Memory B cell (primary cell): ENCODE results near the gene SGMS1.

ENCODE experiments used
- ATAC-seq: fragments of 150-1000 bp; cut with Tn5 transposase; 2 replicates; pipeline ENCODE4 v1.10.0; 2021; ENCODE audit warnings: low read depth, mild to moderate bottlenecking, moderate library complexity
- DNase-seq, 2 donors: peaks; one replicate each; pipeline ENCODE4 v3.0.0; 2022; ENCODE audit warnings: low spot score in 2 of 2
- H3K27ac Mint-ChIP-seq: one replicate; pipeline ENCODE4 v1.8.0; 2022; ENCODE audit warnings: mild to moderate bottlenecking, moderate library complexity, mixed read lengths
- H3K27me3 Mint-ChIP-seq: one replicate; pipeline ENCODE4 v1.8.0; 2022; ENCODE audit warnings: mixed read lengths
- H3K36me3 Mint-ChIP-seq: one replicate; pipeline ENCODE4 v1.8.0; 2022; ENCODE audit warnings: mild to moderate bottlenecking, mixed read lengths
- H3K4me1 Mint-ChIP-seq: one replicate; pipeline ENCODE4 v1.8.0; 2022; ENCODE audit warnings: mixed read lengths
- H3K4me3 Mint-ChIP-seq: one replicate; pipeline ENCODE4 v1.8.0; 2022; ENCODE audit warnings: mild to moderate bottlenecking, moderate library complexity, mixed read lengths
- H3K9me3 Mint-ChIP-seq: one replicate; pipeline ENCODE4 v1.8.0; 2022; ENCODE audit warnings: mixed read lengths

SGMS1 gene

DNA sequence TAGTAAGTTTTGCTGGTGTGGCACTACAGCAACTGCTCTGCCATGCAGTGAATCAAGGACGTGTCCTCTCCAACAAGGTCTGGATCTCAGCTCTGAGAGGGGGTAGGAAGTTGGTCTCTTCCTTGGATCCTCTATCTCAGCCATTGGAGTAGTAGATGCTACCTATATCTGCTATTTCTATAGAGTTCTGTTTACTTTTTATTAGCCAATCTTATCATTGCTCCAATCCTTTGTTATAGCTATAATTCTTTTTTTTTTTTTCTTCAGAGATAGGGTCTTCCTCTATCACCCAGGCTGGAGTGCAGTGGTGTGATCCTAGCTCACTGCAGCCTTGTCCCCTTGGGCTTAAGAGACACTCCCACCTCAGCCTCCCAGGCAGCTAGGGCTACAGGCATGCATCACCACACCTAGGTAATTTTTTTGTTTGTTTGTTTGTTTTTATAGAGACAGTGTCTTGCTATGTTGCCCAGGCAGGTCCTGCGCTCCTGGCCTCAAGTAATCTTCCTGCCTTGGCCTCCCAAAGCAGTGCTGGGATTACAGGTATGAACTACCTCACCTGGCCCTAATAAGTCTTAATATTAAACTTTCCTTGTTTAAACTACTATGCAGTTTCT lies 217.2 kb downstream of the SGMS1 start:
- DNase-seq = no peak
- H3K4me1 Mint-ChIP-seq = peaks cover 10% of the 10 kb centered on the region
- H3K4me3 Mint-ChIP-seq = no peak overlapping the region
- H3K27me3 Mint-ChIP-seq = no peaks in the 10 kb centered on the region
- H3K27ac Mint-ChIP-seq = no peak overlapping the region
- ATAC-seq = no peak
- peaks cover 22% of the 10 kb centered on the region for H3K36me3 Mint-ChIP-seq
- H3K9me3 Mint-ChIP-seq = peaks cover 3% of the 10 kb centered on the region

DNA sequence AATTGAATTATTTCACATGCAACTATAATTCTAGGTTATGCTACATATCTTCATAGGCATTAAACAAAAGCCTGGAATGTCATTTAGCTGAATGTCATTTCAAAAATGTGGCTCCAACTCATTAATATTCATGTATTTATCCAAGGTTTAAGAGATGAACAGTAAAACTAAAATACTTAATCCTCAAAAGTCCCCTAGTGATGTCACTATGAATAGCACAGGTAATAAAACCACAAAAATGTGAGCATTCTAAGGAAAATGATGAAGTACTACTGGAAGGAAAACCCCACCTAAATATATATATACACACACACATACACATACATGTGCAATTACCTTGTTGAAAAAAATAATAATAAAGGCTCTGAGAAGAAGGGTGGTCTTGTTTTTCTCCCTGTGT lies 218.0 kb downstream of the SGMS1 start:
- H3K36me3 Mint-ChIP-seq = peaks cover 22% of the 10 kb centered on the region
- no peak overlapping the region for H3K4me3 Mint-ChIP-seq
- ATAC-seq (no peak), DNase-seq (no peak)
- no peak overlapping the region for H3K27ac Mint-ChIP-seq
- peaks cover 3% of the 10 kb centered on the region for H3K9me3 Mint-ChIP-seq
- peaks cover 13% of the 10 kb centered on the region for H3K4me1 Mint-ChIP-seq
- H3K27me3 Mint-ChIP-seq = no peaks in the 10 kb centered on the region

DNA sequence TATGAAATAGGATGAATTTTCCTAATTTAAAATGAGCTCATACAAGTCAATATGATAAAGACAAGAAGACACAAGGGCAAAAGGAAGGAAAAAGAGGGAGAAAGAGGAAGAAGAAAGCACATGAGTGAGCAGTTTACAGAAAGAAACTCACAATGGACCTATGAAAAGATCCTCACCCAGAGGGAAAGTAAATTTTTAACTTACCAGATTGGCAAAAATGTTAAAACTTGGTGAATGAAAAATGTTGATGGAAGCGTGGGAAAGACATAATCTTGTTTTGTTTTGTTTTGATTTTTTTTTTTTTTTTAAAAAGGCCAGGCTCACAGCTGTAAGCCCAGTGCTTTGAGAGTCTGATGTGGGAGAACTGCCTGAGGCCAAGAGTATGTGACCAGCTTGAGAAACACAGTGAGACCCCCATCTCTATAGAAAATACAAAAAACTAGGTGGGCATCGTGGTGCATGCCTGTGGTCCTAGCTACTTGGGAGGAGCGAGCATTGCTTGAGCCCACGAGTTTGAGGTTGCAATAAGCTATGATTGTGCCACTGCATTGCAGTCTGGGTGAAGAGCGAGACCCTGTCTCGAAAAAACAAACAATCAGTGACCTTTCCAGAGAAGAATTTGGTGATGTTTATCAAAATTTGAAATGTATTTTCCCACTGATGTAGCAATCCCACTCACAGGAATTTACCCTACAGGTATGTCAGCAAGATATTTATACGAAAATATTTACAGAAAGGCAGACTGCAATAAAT lies 219.6 kb downstream of the SGMS1 start:
- H3K36me3 Mint-ChIP-seq = peaks cover 23% of the 10 kb centered on the region
- no peaks in the 10 kb centered on the region for H3K27me3 Mint-ChIP-seq
- H3K9me3 Mint-ChIP-seq = peaks cover 3% of the 10 kb centered on the region
- DNase-seq = no peak
- no peak overlapping the region for H3K27ac Mint-ChIP-seq
- no peak overlapping the region for H3K4me3 Mint-ChIP-seq
- peaks cover 11% of the 10 kb centered on the region for H3K4me1 Mint-ChIP-seq
- ATAC-seq = no peak

DNA sequence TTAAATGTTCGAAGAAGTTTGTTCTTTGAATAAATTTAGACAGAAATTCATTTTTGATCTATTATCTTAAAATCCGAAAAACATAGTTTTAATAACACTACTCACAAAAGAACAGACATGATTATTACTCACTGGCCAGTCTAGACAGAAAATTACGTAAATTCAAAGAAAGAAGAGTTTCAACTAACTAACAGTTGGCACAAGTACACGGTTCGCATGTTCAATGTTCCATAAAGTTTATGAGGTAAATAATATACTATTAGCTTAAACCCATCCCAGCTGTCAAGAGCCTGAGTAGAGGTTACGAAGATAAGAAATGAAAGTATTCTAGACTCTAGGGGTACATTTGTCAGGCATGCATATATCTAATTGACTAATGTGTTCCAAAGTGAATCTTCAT lies 220.7 kb downstream of the SGMS1 start:
- Mint-ChIP-seq H3K9me3 (peaks cover 3% of the 10 kb centered on the region), H3K4me1 (peaks cover 11% of the 10 kb centered on the region), H3K27me3 (no peaks in the 10 kb centered on the region), H3K36me3 (peaks cover 23% of the 10 kb centered on the region), H3K4me3 (no peak overlapping the region), H3K27ac (no peak overlapping the region)
- no peak for ATAC-seq
- DNase-seq = no peak

DNA sequence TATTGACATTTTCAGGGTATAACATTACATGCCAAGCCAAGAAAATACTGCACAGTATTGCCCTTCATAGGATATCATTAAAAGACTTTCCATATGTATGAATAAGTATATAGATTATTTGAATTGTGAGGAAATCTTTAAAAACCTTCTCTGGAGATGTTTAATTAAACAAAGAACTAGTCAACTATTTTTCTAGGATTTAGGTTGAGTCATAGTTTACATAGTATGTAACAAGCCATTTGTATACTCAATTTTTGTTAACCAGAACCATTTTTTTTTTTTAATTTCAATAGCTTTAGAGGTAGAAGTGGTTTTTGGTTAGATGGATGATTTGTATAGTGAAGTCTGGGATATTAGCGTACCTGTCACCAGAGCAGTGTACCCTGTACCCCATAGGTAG lies 221.3 kb downstream of the SGMS1 start:
- H3K4me1 Mint-ChIP-seq = peaks cover 12% of the 10 kb centered on the region
- ATAC-seq (no peak), DNase-seq (no peak)
- H3K36me3 Mint-ChIP-seq = peaks cover 22% of the 10 kb centered on the region
- H3K4me3 Mint-ChIP-seq = no peak overlapping the region
- H3K9me3 Mint-ChIP-seq = peaks cover 2% of the 10 kb centered on the region
- H3K27ac Mint-ChIP-seq = no peak overlapping the region
- no peaks in the 10 kb centered on the region for H3K27me3 Mint-ChIP-seq

DNA sequence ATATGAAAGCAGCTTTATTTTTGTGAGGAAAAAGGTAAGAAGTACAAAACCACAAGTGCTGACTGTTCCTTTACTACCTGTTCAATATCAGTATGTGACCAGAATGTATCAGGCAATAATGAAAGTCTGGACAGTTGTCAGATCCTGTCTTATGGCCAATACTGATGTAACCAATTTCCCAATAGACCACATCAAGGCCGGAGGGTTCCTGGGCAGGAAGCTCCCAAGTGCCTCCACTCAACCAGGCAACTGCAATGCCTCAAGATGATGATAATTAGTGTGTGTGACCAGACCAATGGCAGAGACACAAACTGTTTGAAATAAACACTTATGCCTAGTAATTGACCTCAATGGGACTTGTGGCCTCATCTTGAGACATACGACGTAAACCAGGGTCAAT lies 223.1 kb downstream of the SGMS1 start:
- no peaks in the 10 kb centered on the region for H3K27me3 Mint-ChIP-seq
- no peak overlapping the region for H3K4me3 Mint-ChIP-seq
- H3K4me1 Mint-ChIP-seq = peaks cover 26% of the 10 kb centered on the region
- H3K9me3 Mint-ChIP-seq = no peaks in the 10 kb centered on the region
- ATAC-seq (no peak), DNase-seq (no peak)
- no peak overlapping the region for H3K27ac Mint-ChIP-seq
- H3K36me3 Mint-ChIP-seq = peaks cover 8% of the 10 kb centered on the region

DNA sequence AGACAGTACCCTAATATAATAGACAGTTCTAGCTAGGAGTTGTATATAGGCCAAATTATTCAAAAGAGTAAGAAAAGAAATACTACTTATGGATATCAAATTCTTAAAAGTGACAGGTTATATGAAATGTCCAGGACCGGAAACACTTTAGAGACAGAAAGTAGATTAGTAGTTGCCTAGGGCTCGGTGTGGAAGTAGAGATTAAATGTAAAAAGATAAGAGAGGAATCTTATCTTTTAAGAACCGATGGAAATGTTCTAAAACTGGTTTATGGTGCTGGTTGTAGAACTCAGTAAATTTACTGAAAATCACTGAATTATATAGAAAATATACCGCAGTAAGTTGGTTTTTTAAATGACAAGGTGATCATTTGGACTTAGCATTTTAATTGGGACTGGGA lies 224.9 kb downstream of the SGMS1 start:
- Mint-ChIP-seq H3K36me3 (peaks cover 5% of the 10 kb centered on the region), H3K4me1 (peaks cover 24% of the 10 kb centered on the region), H3K27ac (no peak overlapping the region), H3K4me3 (no peak overlapping the region), H3K27me3 (no peaks in the 10 kb centered on the region), H3K9me3 (no peaks in the 10 kb centered on the region)
- ATAC-seq = no peak
- no peak for DNase-seq

DNA sequence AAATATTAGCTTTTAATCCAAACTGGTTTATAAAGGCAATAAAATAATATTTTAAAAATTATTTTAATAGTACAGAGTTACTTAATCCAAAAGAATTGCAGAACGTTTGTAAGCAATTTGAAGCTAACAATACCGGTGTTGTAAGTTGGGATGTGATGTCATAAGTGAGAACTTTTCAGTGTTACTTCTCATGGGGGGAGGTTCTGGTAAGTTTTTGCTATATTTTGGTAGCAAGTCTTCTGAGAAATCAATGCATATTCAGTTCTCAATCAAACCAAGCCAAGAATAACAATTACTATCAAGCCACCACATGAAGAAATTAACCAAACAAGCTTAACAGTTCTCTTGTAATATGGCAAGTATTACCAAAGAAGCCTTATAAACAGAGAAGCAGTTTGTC lies 225.4 kb downstream of the SGMS1 start:
- peaks cover 23% of the 10 kb centered on the region for H3K4me1 Mint-ChIP-seq
- H3K27ac Mint-ChIP-seq = no peak overlapping the region
- ATAC-seq (no peak), DNase-seq (no peak)
- peaks cover 5% of the 10 kb centered on the region for H3K36me3 Mint-ChIP-seq
- H3K9me3 Mint-ChIP-seq = no peaks in the 10 kb centered on the region
- H3K27me3 Mint-ChIP-seq = no peaks in the 10 kb centered on the region
- no peak overlapping the region for H3K4me3 Mint-ChIP-seq

DNA sequence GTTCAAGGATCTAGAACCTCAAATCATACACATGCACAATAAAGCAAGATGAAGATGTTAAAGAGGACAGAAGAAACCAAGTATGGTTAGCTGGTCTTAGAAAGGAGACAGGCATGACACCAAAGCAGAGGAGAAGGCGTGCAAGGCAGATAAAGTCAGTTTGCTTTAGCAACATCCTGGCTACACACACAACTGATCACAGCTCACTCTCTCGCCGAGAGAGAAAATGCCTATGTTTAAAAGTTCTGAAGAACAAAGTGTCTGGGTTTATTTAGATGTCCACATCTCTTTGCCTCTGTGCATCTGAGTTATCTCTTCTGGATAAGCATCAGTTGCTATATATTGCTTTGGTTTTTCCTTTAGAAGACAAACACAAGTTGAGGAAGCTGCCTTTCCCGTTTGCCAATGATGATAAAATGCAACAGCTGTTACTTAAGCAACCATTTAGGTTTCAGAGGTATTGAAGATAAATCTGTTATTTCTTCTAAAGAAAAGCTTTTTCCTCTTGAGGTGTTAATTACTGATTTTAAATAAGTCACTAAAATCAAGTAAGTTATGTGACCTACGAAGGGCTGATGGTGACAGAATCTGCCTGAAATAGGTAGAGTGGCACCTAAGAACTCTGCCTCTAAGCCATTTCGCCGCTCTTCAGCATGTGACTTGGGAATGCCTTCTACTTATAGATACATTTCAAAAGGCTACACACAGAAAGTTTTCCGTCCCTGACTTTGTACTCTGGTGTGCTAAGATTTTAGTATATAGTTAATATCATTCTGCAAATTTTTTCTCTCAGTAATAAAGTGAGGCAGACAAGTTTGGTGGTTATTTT lies 226.2 kb downstream of the SGMS1 start:
- no peak for DNase-seq
- Mint-ChIP-seq H3K4me3 (peak overlapping the region; percentile 51), H3K9me3 (no peaks in the 10 kb centered on the region), H3K27me3 (no peaks in the 10 kb centered on the region), H3K4me1 (peaks cover 25% of the 10 kb centered on the region), H3K36me3 (peaks cover 6% of the 10 kb centered on the region), H3K27ac (peak overlapping the region; percentile 56)
- ATAC-seq = no peak

DNA sequence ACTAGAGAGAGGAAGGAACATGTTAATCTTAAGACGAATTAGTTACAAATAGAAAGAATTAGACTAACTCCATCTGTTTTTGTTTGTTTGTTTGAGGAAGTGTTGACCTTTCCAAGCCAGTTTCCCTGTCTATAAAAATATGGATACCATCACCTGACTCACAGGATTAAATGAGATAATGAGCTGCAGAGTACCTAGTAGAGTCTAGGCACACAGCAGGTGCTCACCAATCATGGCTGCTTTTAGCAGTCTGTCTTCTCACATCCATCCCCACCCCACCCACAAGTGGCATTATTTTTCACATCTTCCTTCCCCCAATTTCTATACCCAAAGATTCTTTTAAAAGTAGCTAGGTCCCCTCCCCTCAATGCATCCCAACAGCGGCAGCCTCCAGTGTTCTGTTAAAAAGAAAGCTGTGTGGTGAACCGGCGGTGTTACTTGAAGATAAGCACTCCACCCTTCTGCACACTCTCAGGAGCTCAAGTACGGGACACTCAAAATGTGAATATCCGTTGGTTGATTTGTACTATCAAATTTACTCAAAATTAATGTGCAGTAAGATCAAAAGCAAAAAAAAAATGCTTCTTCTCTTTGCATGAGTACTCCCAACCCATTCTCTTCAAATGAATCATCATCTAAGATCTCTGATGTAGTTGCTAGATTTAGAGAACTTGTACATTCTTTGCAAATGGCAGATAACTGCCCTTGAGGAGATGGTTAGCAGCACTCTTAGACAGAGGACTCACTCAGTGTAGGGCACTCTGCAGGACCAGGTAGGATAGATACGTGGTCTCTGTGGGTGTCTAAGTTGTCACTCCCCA lies 227.1 kb downstream of the SGMS1 start:
- H3K36me3 Mint-ChIP-seq = peaks cover 6% of the 10 kb centered on the region
- H3K4me1 Mint-ChIP-seq = peaks cover 27% of the 10 kb centered on the region
- ATAC-seq (peak; percentile 43), DNase-seq (no peak)
- peak overlapping the region; percentile 51 for H3K4me3 Mint-ChIP-seq
- H3K27me3 Mint-ChIP-seq = no peaks in the 10 kb centered on the region
- no peaks in the 10 kb centered on the region for H3K9me3 Mint-ChIP-seq
- H3K27ac Mint-ChIP-seq = peak overlapping the region; percentile 56

DNA sequence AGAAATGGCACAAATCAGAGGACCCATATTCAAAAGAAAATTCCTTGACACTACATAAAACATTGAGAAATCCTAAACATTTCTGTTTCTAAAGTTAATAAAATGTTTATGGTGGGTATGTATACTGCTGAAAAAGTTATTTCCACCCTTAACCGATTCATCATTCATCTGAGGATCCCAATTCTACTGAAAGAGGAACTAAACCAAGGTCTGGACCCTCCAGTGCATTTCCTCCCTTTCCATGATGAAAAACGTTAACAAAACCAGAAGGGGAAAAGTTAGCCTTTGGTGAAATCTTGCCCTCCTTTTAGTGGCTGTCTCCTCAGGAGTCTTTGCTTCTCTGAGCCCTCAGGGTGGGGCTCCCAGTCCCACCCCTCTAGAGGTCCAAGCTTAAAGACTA lies 227.9 kb downstream of the SGMS1 start:
- Mint-ChIP-seq H3K4me1 (peaks cover 24% of the 10 kb centered on the region), H3K36me3 (peaks cover 6% of the 10 kb centered on the region), H3K4me3 (no peak overlapping the region), H3K27ac (no peak overlapping the region), H3K27me3 (no peaks in the 10 kb centered on the region), H3K9me3 (no peaks in the 10 kb centered on the region)
- no peak for DNase-seq
- no peak for ATAC-seq

DNA sequence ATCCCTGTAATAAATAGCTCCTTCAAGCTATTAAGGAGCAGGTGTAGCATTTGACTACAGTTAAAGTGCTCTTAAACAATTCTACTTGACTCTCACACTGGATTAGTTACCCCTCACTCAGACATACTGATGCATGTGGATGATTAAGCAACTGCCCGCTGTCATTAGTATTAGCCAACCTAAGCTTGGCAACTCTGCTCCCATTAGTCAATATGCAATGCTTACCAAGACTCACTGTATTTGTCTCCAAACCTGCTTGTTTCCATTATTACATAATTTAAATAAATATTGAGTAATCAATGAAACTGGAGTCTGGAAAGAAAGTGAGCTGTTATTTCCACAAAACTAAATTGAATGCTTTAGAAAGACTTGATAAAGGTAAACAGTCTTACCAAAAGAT lies 228.5 kb downstream of the SGMS1 start:
- Mint-ChIP-seq H3K4me1 (peaks cover 24% of the 10 kb centered on the region), H3K9me3 (no peaks in the 10 kb centered on the region), H3K4me3 (no peak overlapping the region), H3K27ac (peak overlapping the region; percentile 41), H3K27me3 (no peaks in the 10 kb centered on the region), H3K36me3 (peaks cover 6% of the 10 kb centered on the region)
- ATAC-seq (no peak), DNase-seq (no peak)

DNA sequence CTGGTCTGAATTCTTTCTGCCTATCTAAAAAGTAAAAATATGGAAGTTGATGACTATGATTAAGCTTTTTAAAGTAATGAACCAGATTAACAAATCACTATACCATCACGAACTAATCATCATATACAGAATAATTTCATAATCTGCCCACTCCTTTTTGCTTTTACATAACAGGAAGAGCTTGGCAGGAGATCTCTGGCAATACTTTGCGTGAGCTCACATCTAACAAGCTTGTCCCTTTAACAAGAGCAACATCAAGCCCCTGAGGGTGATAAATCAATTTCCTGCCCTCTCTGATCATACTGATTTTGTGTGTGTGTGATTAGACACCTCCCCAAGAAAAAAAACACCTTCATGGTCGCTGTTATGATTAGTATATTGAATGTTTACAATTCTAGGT lies 228.9 kb downstream of the SGMS1 start:
- ATAC-seq = no peak
- Mint-ChIP-seq H3K27ac (peak overlapping the region; percentile 41), H3K9me3 (no peaks in the 10 kb centered on the region), H3K27me3 (no peaks in the 10 kb centered on the region), H3K36me3 (peaks cover 6% of the 10 kb centered on the region), H3K4me1 (peaks cover 24% of the 10 kb centered on the region), H3K4me3 (no peak overlapping the region)
- no peak for DNase-seq
